ENCODE measurements around the gene ZBTB20. TPM values are rescaled to one million over a fixed set of nuclear protein-coding genes. Genes with fewer than 3 reads are reported as not detected.
A peak's percentile ranks its signal among the peaks of the same experiment; 100 is the strongest.

ZBTB20 gene
- total and polyA plus RNA-seq, 7 donors: under 0.01 to 113 (median 58.6) TPM

- TF ChIP-seq EP300 (IDR thresholded peaks at IDR 0.05) (no peak), CTCF (IDR thresholded peaks at IDR 0.05) (no peak), POLR2A (IDR thresholded peaks at IDR 0.05) (no peak), POLR2AphosphoS5 (IDR thresholded peaks at IDR 0.05) (no peak)
- H3K36me3 ChIP-seq: no peaks in the 10 kb centered on the region
- peak overlapping the region in 1 of 4 donors; percentile 30 for H3K27ac ChIP-seq
- DNase-seq: no peak
- no peak overlapping the region for H3K4me3 ChIP-seq
- peaks cover 0 to 33% (median 18%) of the 10 kb centered on the region in 4 donors for H3K4me1 ChIP-seq
- intact Hi-C loops (cut with DNase I): no loop called here
- H3K27me3 ChIP-seq: no peaks in the 10 kb centered on the region
- 93 to 94% methylated on average over 8 of the region's 8 CpGs for WGBS, 2 donors
- H3K9me3 ChIP-seq: no peaks in the 10 kb centered on the region
Measured at GRCh38 chr3:114498539-114499370, 648.3 kb downstream of the ZBTB20 start.

- H3K9me3 ChIP-seq: no peaks in the 10 kb centered on the region
- H3K4me3 ChIP-seq: no peak overlapping the region
- intact Hi-C loops (cut with DNase I): no loop called here
- no peaks in the 10 kb centered on the region for H3K36me3 ChIP-seq
- peaks cover 0 to 33% (median 18%) of the 10 kb centered on the region in 4 donors for H3K4me1 ChIP-seq
- peak overlapping the region in 3 of 4 donors; percentile 6 to 52 (median 43) for H3K27ac ChIP-seq
- 91 to 97% methylated on average over 2 of the region's 2 CpGs for WGBS, 2 donors
- no peak for TF ChIP-seq POLR2AphosphoS5 (IDR thresholded peaks at IDR 0.05)
- no peak for DNase-seq
- no peaks in the 10 kb centered on the region for H3K27me3 ChIP-seq
Measured at GRCh38 chr3:114496874-114497273, 650.2 kb downstream of the ZBTB20 start.

GRCh38 chr3:114496466-114496865, 650.6 kb downstream of the ZBTB20 start:
- H3K27ac ChIP-seq: peak overlapping the region in 3 of 4 donors; percentile 6 to 52 (median 43)
- TF ChIP-seq POLR2AphosphoS5 (IDR thresholded peaks at IDR 0.05): no peak
- no peak for TF ChIP-seq POLR2A (IDR thresholded peaks at IDR 0.05)
- no peak for TF ChIP-seq CTCF (IDR thresholded peaks at IDR 0.05)
- no peak for TF ChIP-seq EP300 (IDR thresholded peaks at IDR 0.05)
- WGBS, 2 donors: 96 to 98% methylated on average over 3 of the region's 3 CpGs
- no peaks in the 10 kb centered on the region for H3K36me3 ChIP-seq
- no peaks in the 10 kb centered on the region for H3K9me3 ChIP-seq
- no peak overlapping the region for H3K4me3 ChIP-seq
- H3K27me3 ChIP-seq: no peaks in the 10 kb centered on the region
- peaks cover 0 to 33% (median 18%) of the 10 kb centered on the region in 4 donors for H3K4me1 ChIP-seq
- intact Hi-C loops (cut with DNase I): no loop called here
- no peak for DNase-seq

DNA sequence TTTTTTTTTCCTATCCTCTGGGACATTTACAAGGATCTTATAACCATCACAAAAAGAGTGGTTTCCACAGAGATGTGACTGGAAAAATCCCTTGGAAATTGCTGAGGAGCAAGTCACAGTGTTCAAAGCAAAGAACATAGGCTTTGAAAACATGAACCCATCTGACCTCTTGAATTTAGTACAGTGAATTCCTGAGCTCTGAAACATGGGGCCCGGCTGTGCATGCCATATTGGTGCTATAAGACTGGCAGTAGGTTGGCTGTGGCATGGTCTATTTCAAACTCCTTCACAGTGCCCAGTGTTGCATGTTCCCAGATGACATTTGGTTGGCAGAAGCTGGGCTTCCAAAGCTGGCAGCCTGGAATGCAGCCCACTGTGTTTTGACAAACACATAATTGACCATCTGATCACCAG, 651.1 kb downstream of the ZBTB20 start:
- H3K9me3 ChIP-seq: no peaks in the 10 kb centered on the region
- peak overlapping the region in 2 of 4 donors; percentile 43 to 52 for H3K27ac ChIP-seq
- H3K4me1 ChIP-seq: peaks cover 0 to 33% (median 18%) of the 10 kb centered on the region in 4 donors
- H3K36me3 ChIP-seq: no peaks in the 10 kb centered on the region
- intact Hi-C loops (cut with DNase I): no loop called here
- no peak overlapping the region for H3K4me3 ChIP-seq
- WGBS, 2 donors: 85 to 89% methylated on average over 1 of the region's 1 CpG
- TF ChIP-seq POLR2A (IDR thresholded peaks at IDR 0.05) (no peak), POLR2AphosphoS5 (IDR thresholded peaks at IDR 0.05) (peak in 2 of 4 donors; percentile 14 to 15)
- no peak for DNase-seq
- no peaks in the 10 kb centered on the region for H3K27me3 ChIP-seq

DNA sequence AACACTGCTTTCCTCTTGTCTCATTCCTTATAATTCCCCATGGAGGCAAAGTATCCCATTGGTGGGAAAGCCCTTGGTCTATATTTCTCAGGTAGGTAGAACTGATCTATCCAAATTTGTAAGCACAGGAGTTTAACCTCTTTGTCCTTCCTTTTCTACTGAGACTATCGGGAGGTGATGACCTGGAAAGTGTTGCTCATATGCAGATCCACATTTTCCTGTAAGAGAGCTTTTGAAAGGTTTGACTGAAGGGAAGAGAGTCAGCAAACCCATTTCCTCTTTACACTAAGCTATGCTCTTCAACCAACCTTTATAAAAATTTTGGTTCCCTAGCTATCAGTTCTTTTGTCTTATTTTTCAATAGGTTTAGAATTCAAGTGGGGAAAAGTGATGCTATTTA, 652.6 kb downstream of the ZBTB20 start:
- H3K27me3 ChIP-seq: no peaks in the 10 kb centered on the region
- no peaks in the 10 kb centered on the region for H3K9me3 ChIP-seq
- H3K36me3 ChIP-seq: no peaks in the 10 kb centered on the region
- H3K4me1 ChIP-seq: peaks cover 0 to 28% (median 16%) of the 10 kb centered on the region in 4 donors
- intact Hi-C loops (cut with DNase I): no loop called here
- WGBS, 2 donors: 80 to 90% methylated on average over 1 of the region's 1 CpG
- no peak for DNase-seq
- no peak overlapping the region for H3K4me3 ChIP-seq
- no peak overlapping the region for H3K27ac ChIP-seq
- TF ChIP-seq POLR2AphosphoS5 (IDR thresholded peaks at IDR 0.05): no peak
- TF ChIP-seq EP300 (IDR thresholded peaks at IDR 0.05): no peak
- no peak for TF ChIP-seq CTCF (IDR thresholded peaks at IDR 0.05)
- no peak for TF ChIP-seq POLR2A (IDR thresholded peaks at IDR 0.05)
